Thyroid gland (tissue), 4 donors: ENCODE results near the gene TRABD2A.
"Not testable (repeated sequence)": the region's sequence is repeated elsewhere in the genome, so short reads cannot be mapped to it uniquely, and the experiment has no call there.

Experiments
- POLR2A ChIP-seq, 2 donors: fragments of 450-650 bp; IDR thresholded peaks; one replicate each; pipeline ENCODE4 v1.6.1; 2017; ENCODE audit warnings: antibody characterized with exemption in 2 of 2, mild to moderate bottlenecking in 2 of 2, moderate library complexity in 1 of 2
- TF ChIP-seq, protein P1 (sequence below), 6 experiments: fragments of 200-600 bp in 3 of 6; fragments of 450-650 bp in 3 of 6; sonication (generic) in 3 of 6; IDR thresholded peaks; one replicate each; pipeline ENCODE4 v1.5.1; 2016 to 2019; ENCODE audit warnings: antibody characterized with exemption in 6 of 6, mild to moderate bottlenecking in 2 of 6, inconsistent platforms in 1 of 6, moderate library complexity in 1 of 6

GRCh38 chr2:84915675-84916074 is 34.8 kb upstream of the TRABD2A start:
- TF ChIP-seq POLR2A (IDR thresholded peaks at IDR 0.05), result not testable (repeated sequence)
- TF ChIP-seq, protein P1, sequence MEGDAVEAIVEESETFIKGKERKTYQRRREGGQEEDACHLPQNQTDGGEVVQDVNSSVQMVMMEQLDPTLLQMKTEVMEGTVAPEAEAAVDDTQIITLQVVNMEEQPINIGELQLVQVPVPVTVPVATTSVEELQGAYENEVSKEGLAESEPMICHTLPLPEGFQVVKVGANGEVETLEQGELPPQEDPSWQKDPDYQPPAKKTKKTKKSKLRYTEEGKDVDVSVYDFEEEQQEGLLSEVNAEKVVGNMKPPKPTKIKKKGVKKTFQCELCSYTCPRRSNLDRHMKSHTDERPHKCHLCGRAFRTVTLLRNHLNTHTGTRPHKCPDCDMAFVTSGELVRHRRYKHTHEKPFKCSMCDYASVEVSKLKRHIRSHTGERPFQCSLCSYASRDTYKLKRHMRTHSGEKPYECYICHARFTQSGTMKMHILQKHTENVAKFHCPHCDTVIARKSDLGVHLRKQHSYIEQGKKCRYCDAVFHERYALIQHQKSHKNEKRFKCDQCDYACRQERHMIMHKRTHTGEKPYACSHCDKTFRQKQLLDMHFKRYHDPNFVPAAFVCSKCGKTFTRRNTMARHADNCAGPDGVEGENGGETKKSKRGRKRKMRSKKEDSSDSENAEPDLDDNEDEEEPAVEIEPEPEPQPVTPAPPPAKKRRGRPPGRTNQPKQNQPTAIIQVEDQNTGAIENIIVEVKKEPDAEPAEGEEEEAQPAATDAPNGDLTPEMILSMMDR (IDR thresholded peaks at IDR 0.05), result not testable (repeated sequence)
